GM04503 (cell line): ENCODE measurements around the gene ARL13B.
A peak's percentile ranks its signal among the peaks of the same experiment; 100 is the strongest.
"Not testable (repeated sequence)": the region's sequence is repeated elsewhere in the genome, so short reads cannot be mapped to it uniquely, and the experiment has no call there.

Experiments used
- DNase-seq: peaks from one replicate; pipeline ENCODE4 v3.0.0-alpha.2; 2012; ENCODE audit warnings: low read depth

ARL13B gene

GRCh38 chr3:94001191-94001590 is 21.2 kb downstream of the ARL13B start:
- DNase-seq = no peak

GRCh38 chr3:94001827-94002495 is 22.0 kb downstream of the ARL13B start:
- no peak for DNase-seq

GRCh38 chr3:94004301-94004910 is 24.5 kb downstream of the ARL13B start:
- DNase-seq = peak; percentile 14

- no peak for DNase-seq
Observed at GRCh38 chr3:94008253-94008652, 28.3 kb downstream of the ARL13B start.

GRCh38 chr3:94009608-94010007 is 29.7 kb downstream of the ARL13B start:
- no peak for DNase-seq

GRCh38 chr3:94011233-94011711 is 31.3 kb downstream of the ARL13B start:
- no peak for DNase-seq

- no peak for DNase-seq
Observed at GRCh38 chr3:94012185-94012584, 32.2 kb downstream of the ARL13B start.

- DNase-seq = no peak
Observed at GRCh38 chr3:94015025-94015424, 35.1 kb downstream of the ARL13B start.

GRCh38 chr3:94019659-94020058 is 39.7 kb downstream of the ARL13B start:
- DNase-seq = no peak

GRCh38 chr3:94020293-94020692 is 40.3 kb downstream of the ARL13B start:
- DNase-seq = no peak

- peak; percentile 11 for DNase-seq
Observed at GRCh38 chr3:94024385-94024784, 44.4 kb downstream of the ARL13B start.

- DNase-seq = no peak
Observed at GRCh38 chr3:94026623-94027022, 46.7 kb downstream of the ARL13B start.

- no peak for DNase-seq
Observed at GRCh38 chr3:94028093-94028837, 48.3 kb downstream of the ARL13B start, which contains the start of gene STX19. Gene STX19, minus strand, starts transcription at chr3:94028597. Its CDS starts 13,328 bp downstream, at chr3:94015269.

GRCh38 chr3:94036909-94037507 is 57.1 kb downstream of the ARL13B start:
- DNase-seq = peak; percentile 28

- DNase-seq = no peak
Observed at GRCh38 chr3:94043285-94043684, 63.3 kb downstream of the ARL13B start.

GRCh38 chr3:94044100-94044936 is 64.4 kb downstream of the ARL13B start:
- not testable (repeated sequence) for DNase-seq

- DNase-seq = no peak
Observed at GRCh38 chr3:94046533-94046932, 66.6 kb downstream of the ARL13B start.

- DNase-seq = no peak
Observed at GRCh38 chr3:94049267-94049666, 69.3 kb downstream of the ARL13B start.

- no peak for DNase-seq
Observed at GRCh38 chr3:94050546-94050945, 70.6 kb downstream of the ARL13B start.

- DNase-seq = no peak
Observed at GRCh38 chr3:94061297-94061696, 81.3 kb downstream of the ARL13B start.
